ENCODE data around the gene GRK3.
"Not testable (repeated sequence)": the region's sequence is repeated elsewhere in the genome, so short reads cannot be mapped to it uniquely, and the experiment has no call there.

- TF ChIP-seq CTCF, POLR2A (IDR thresholded peaks at IDR 0.05): not testable (repeated sequence)
Measured at GRCh38 chr22:25575674-25576392, 11.4 kb downstream of the GRK3 start.
